Neuronal stem cell (in vitro differentiated cells): ENCODE measurements around the gene ZNF436.

Source experiments
- DNase-seq: peaks from one replicate; pipeline ENCODE4 v3.0.0-alpha.2; 2013; ENCODE audit warnings: low spot score
- H2AFZ ChIP-seq: one replicate; pipeline ENCODE4 v1.6.1; 2013; ENCODE audit warnings: mild to moderate bottlenecking, low read length, inconsistent platforms
- H2AK5ac ChIP-seq: 2 replicates; pipeline ENCODE4 v1.6.1; 2013; ENCODE audit warnings: low read depth, mild to moderate bottlenecking, inconsistent platforms, low read length, moderate library complexity, mixed read lengths
- H2BK120ac ChIP-seq: 2 replicates; pipeline ENCODE4 v1.6.1; 2013; ENCODE audit warnings: low read depth, mild to moderate bottlenecking, inconsistent platforms, low read length, moderate library complexity, mixed read lengths
- H2BK12ac ChIP-seq: one replicate; pipeline ENCODE4 v1.6.1; 2013; ENCODE audit warnings: low read length, inconsistent platforms
- H2BK15ac ChIP-seq: 2 replicates; pipeline ENCODE4 v1.6.1; 2013; ENCODE audit warnings: mild to moderate bottlenecking, low read length, inconsistent platforms, mixed read lengths
- H2BK5ac ChIP-seq: one replicate; pipeline ENCODE4 v1.6.1; 2013; ENCODE audit warnings: inconsistent platforms, mild to moderate bottlenecking, low read length, moderate library complexity
- H3K14ac ChIP-seq: one replicate; pipeline ENCODE4 v1.6.1; 2013; ENCODE audit warnings: low read length, inconsistent platforms
- H3K18ac ChIP-seq: 2 replicates; pipeline ENCODE4 v1.6.1; 2013; ENCODE audit warnings: low read length, inconsistent platforms
- H3K23ac ChIP-seq: 2 replicates; pipeline ENCODE4 v1.6.1; 2013; ENCODE audit warnings: low read depth, mild to moderate bottlenecking, mixed read lengths, low read length, inconsistent platforms; ENCODE audit not compliant: poor library complexity
- H3K27ac ChIP-seq: replicated peaks from 3 replicates; pipeline ENCODE4 v1.5.1; 2013; ENCODE audit warnings: low read length, inconsistent platforms
- H3K27me3 ChIP-seq, 3 experiments: 2 replicates each; pipeline ENCODE4 v1.6.1; 2013; ENCODE audit warnings: low read length in 3 of 3, mild to moderate bottlenecking in 2 of 3, inconsistent platforms in 1 of 3, low read depth in 1 of 3, mixed read lengths in 1 of 3, moderate library complexity in 1 of 3; ENCODE audit not compliant: control insufficient read depth in 3 of 3, insufficient read depth in 3 of 3
- H3K36me3 ChIP-seq, 2 donors: replicated peaks in 1 of 2; 2 replicates each; pipeline ENCODE4 v1.6.1; 2013; ENCODE audit warnings: low read length in 2 of 2; ENCODE audit not compliant: control insufficient read depth in 2 of 2, insufficient read depth in 2 of 2
- H3K4ac ChIP-seq: 2 replicates; pipeline ENCODE4 v1.6.1; 2013; ENCODE audit warnings: inconsistent platforms, mild to moderate bottlenecking, low read length, moderate library complexity
- H3K4me1 ChIP-seq, 2 donors: 1 replicate in 1 of 2; 2 replicates in 1 of 2; pipeline ENCODE4 v1.6.1; 2013; ENCODE audit warnings: low read length in 2 of 2, low read depth in 1 of 2; ENCODE audit not compliant: control insufficient read depth in 2 of 2, insufficient read depth in 1 of 2
- H3K4me2 ChIP-seq: one replicate; pipeline ENCODE4 v1.6.1; 2013; ENCODE audit warnings: mild to moderate bottlenecking, low read length, inconsistent platforms; ENCODE audit not compliant: insufficient read depth, poor library complexity, severe bottlenecking
- H3K4me3 ChIP-seq, 2 donors: 2 replicates each; pipeline ENCODE4 v1.5.1; 2013; ENCODE audit warnings: low read length in 2 of 2, mild to moderate bottlenecking in 2 of 2, inconsistent platforms in 1 of 2, moderate library complexity in 1 of 2
- H3K79me1 ChIP-seq: one replicate; pipeline ENCODE4 v1.6.1; 2013; ENCODE audit warnings: low read depth, mild to moderate bottlenecking, inconsistent platforms, low read length, moderate library complexity
- H3K9ac ChIP-seq: one replicate; pipeline ENCODE4 v1.6.1; 2013; ENCODE audit warnings: mild to moderate bottlenecking, low read depth, low read length, inconsistent platforms; ENCODE audit not compliant: poor library complexity
- H3K9me3 ChIP-seq, 2 donors: replicated peaks in 1 of 2; 2 replicates each; pipeline versions ENCODE3 to v1.6.1; 2013; ENCODE audit warnings: low read length in 2 of 2, mild to moderate bottlenecking in 2 of 2, inconsistent platforms in 1 of 2, low read depth in 1 of 2, mixed read lengths in 1 of 2, moderate library complexity in 1 of 2; ENCODE audit not compliant: control insufficient read depth in 2 of 2, insufficient read depth in 1 of 2
- H4K8ac ChIP-seq: one replicate; pipeline ENCODE4 v1.6.1; 2013; ENCODE audit warnings: low read depth, mild to moderate bottlenecking, inconsistent platforms, low read length, moderate library complexity
- H4K91ac ChIP-seq: one replicate; pipeline ENCODE4 v1.6.1; 2013; ENCODE audit warnings: low read length, low read depth, mild to moderate bottlenecking, inconsistent platforms; ENCODE audit not compliant: poor library complexity
- WGBS, 2 donors: extraction: QIAGEN DNeasy Blood & Tissue Kit; methylation state at CpG; one replicate each; pipeline ENCODE4 v1.1.7; 2013; ENCODE audit warnings: missing lambda C conversion rate in 2 of 2, mixed read lengths in 1 of 2; ENCODE audit not compliant: insufficient read length in 2 of 2, insufficient replicate concordance in 1 of 2; ENCODE audit errors: extremely low coverage in 2 of 2; 5-methylcytosine and 5-hydroxymethylcytosine counted together

Gene ZNF436

GRCh38 chr1:23366146-23366545 is 3.5 kb downstream of the ZNF436 start:
- H3K4me3 ChIP-seq = no peak overlapping the region
- no peaks in the 10 kb centered on the region for H3K27me3 ChIP-seq

GRCh38 chr1:23362218-23362713 is 7.4 kb downstream of the ZNF436 start:
- Histone ChIP-seq H2BK5ac (no peak overlapping the region), H3K36me3 (peaks cover 33 to 82% of the 10 kb centered on the region in 2 donors), H3K4me3 (no peak overlapping the region), H4K91ac (no peak overlapping the region), H2AK5ac (no peak overlapping the region), H2BK15ac (no peak overlapping the region), H4K8ac (no peak overlapping the region), H3K27me3 (no peaks in the 10 kb centered on the region), H3K9me3 (peaks cover 40 to 90% of the 10 kb centered on the region in 2 donors), H2AFZ (no peak overlapping the region), H2BK12ac (no peak overlapping the region), H3K23ac (no peak overlapping the region), H3K4ac (no peak overlapping the region), H3K18ac (no peak overlapping the region), H3K27ac (no peak overlapping the region), H2BK120ac (no peak overlapping the region), H3K9ac (no peak overlapping the region), H3K14ac (no peak overlapping the region), H3K79me1 (peaks cover 2% of the 10 kb centered on the region), H3K4me1 (peaks cover 0 to 3% of the 10 kb centered on the region in 2 donors), H3K4me2 (no peak overlapping the region)
- WGBS, 2 donors = no CpG with 5 or more reads among the region's 13 CpGs
- DNase-seq = no peak

More at GRCh38 chr1:23366146-23366545, 3.5 kb downstream of the ZNF436 start:
- no peak overlapping the region for H2BK12ac ChIP-seq
- no peak overlapping the region for H3K4ac ChIP-seq
- H4K8ac ChIP-seq = no peak overlapping the region
- peaks cover 2% of the 10 kb centered on the region for H3K79me1 ChIP-seq
- no peak overlapping the region for H2BK15ac ChIP-seq
- no peak overlapping the region for H3K18ac ChIP-seq
- no peak overlapping the region for H2AK5ac ChIP-seq
- H3K9me3 ChIP-seq = peaks cover 23 to 57% of the 10 kb centered on the region in 2 donors
- no peak overlapping the region for H3K14ac ChIP-seq
- no peak overlapping the region for H4K91ac ChIP-seq
- peaks cover 13 to 18% of the 10 kb centered on the region in 2 donors for H3K4me1 ChIP-seq
- peak overlapping the region; percentile 30 for H3K27ac ChIP-seq
- no peak overlapping the region for H3K9ac ChIP-seq
- no peak overlapping the region for H2AFZ ChIP-seq
- no peak overlapping the region for H3K4me2 ChIP-seq
- no peak overlapping the region for H3K23ac ChIP-seq
- no peak overlapping the region for H2BK5ac ChIP-seq
- no peak for DNase-seq
- peaks cover 19 to 59% of the 10 kb centered on the region in 2 donors for H3K36me3 ChIP-seq
- H2BK120ac ChIP-seq = no peak overlapping the region
- no CpG with 5 or more reads among the region's 2 CpGs for WGBS, 2 donors

- H2BK12ac ChIP-seq = no peak overlapping the region
- no peak overlapping the region for H3K4me2 ChIP-seq
- H3K36me3 ChIP-seq = peaks cover 33 to 46% of the 10 kb centered on the region in 2 donors
- no peak overlapping the region for H2AFZ ChIP-seq
- H2BK15ac ChIP-seq = no peak overlapping the region
- no peak for DNase-seq
- H2BK120ac ChIP-seq = no peak overlapping the region
- peaks cover 35 to 57% of the 10 kb centered on the region in 2 donors for H3K9me3 ChIP-seq
- WGBS, 2 donors = no CpG with 5 or more reads among the region's 3 CpGs
- H3K23ac ChIP-seq = no peak overlapping the region
- H3K27me3 ChIP-seq = no peaks in the 10 kb centered on the region
- no peak overlapping the region for H3K4ac ChIP-seq
- H3K18ac ChIP-seq = no peak overlapping the region
- H3K4me3 ChIP-seq = no peak overlapping the region
- no peak overlapping the region for H4K91ac ChIP-seq
- H4K8ac ChIP-seq = no peak overlapping the region
- H3K4me1 ChIP-seq = peaks cover 7 to 10% of the 10 kb centered on the region in 2 donors
- H3K79me1 ChIP-seq = peaks cover 2% of the 10 kb centered on the region
- H3K9ac ChIP-seq = no peak overlapping the region
- no peak overlapping the region for H3K27ac ChIP-seq
- no peak overlapping the region for H2BK5ac ChIP-seq
- H2AK5ac ChIP-seq = no peak overlapping the region
- no peak overlapping the region for H3K14ac ChIP-seq
Observed at GRCh38 chr1:23358310-23358875, 11.2 kb downstream of the ZNF436 start.

- no peak overlapping the region for H4K91ac ChIP-seq
- peaks cover 7 to 10% of the 10 kb centered on the region in 2 donors for H3K4me1 ChIP-seq
- H3K14ac ChIP-seq = no peak overlapping the region
- no peak overlapping the region for H2BK12ac ChIP-seq
- no peak overlapping the region for H3K23ac ChIP-seq
- H3K4me2 ChIP-seq = no peak overlapping the region
- peaks cover 2% of the 10 kb centered on the region for H3K79me1 ChIP-seq
- H3K27me3 ChIP-seq = no peaks in the 10 kb centered on the region
- DNase-seq = no peak
- no peak overlapping the region for H3K9ac ChIP-seq
- peak overlapping the region; percentile 71 for H3K27ac ChIP-seq
- no peak overlapping the region for H2AK5ac ChIP-seq
- WGBS, 2 donors = no CpG with 5 or more reads among the region's 3 CpGs
- no peak overlapping the region for H2AFZ ChIP-seq
- H2BK5ac ChIP-seq = no peak overlapping the region
- H3K18ac ChIP-seq = no peak overlapping the region
- H3K36me3 ChIP-seq = peaks cover 26 to 36% of the 10 kb centered on the region in 2 donors
- H2BK15ac ChIP-seq = no peak overlapping the region
- H3K4me3 ChIP-seq = no peak overlapping the region
- no peak overlapping the region for H2BK120ac ChIP-seq
- no peak overlapping the region for H4K8ac ChIP-seq
- H3K4ac ChIP-seq = no peak overlapping the region
- peaks cover 28 to 47% of the 10 kb centered on the region in 2 donors for H3K9me3 ChIP-seq
Observed at GRCh38 chr1:23357138-23357908, 12.3 kb downstream of the ZNF436 start.
